SK-N-SH treated with all-trans-retinoic acid at 6 μM for 48 hours (cell line): ENCODE data around the gene ROBO1.

Experiments used
- ARNTL ChIP-seq: fragments of 450-650 bp; formaldehyde crosslinking; IDR thresholded peaks from 2 replicates; pipeline ENCODE4 v1.5.0; 2020; ENCODE audit warnings: low read depth, mild to moderate bottlenecking, moderate library complexity, borderline replicate concordance
- BACH2 ChIP-seq: fragments of 250-450 bp; sonication (Bioruptor Pico); IDR thresholded peaks from 2 replicates; pipeline ENCODE4 v1.9.0; 2021; ENCODE audit warnings: mild to moderate bottlenecking, borderline replicate concordance
- CREB5 ChIP-seq: fragments of 250-450 bp; sonication (Bioruptor Pico); IDR thresholded peaks from 2 replicates; pipeline ENCODE4 v1.5.1; 2020; ENCODE audit warnings: low read depth, mild to moderate bottlenecking, moderate library complexity
- ESRRG ChIP-seq: fragments of 250-450 bp; sonication (Bioruptor Pico); IDR thresholded peaks from 2 replicates; pipeline ENCODE4 v1.6.1; 2021; ENCODE audit warnings: mild to moderate bottlenecking
- OSR1 ChIP-seq: fragments of 250-450 bp; sonication (Bioruptor Pico); IDR thresholded peaks from 2 replicates; pipeline ENCODE4 v1.8.0; 2022; ENCODE audit warnings: moderate library complexity, mild to moderate bottlenecking, inconsistent platforms
- PATZ1 ChIP-seq: fragments of 250-450 bp; sonication (Bioruptor Pico); IDR thresholded peaks from 2 replicates; pipeline ENCODE4 v1.8.0; 2020; ENCODE audit warnings: mild to moderate bottlenecking, moderate library complexity, borderline replicate concordance
- POU6F1 ChIP-seq: fragments of 250-450 bp; sonication (Bioruptor Pico); IDR thresholded peaks from 2 replicates; pipeline ENCODE4 v1.8.0; 2021; ENCODE audit warnings: low read depth, mild to moderate bottlenecking, moderate library complexity, borderline replicate concordance
- RARB ChIP-seq: fragments of 250-450 bp; sonication (Bioruptor Pico); IDR thresholded peaks from 2 replicates; pipeline ENCODE4 v1.8.0; 2021; ENCODE audit warnings: mild to moderate bottlenecking, moderate library complexity
- TCF4 ChIP-seq: fragments of 250-450 bp; sonication (Bioruptor Pico); IDR thresholded peaks from 2 replicates; pipeline ENCODE4 v1.8.0; 2021; ENCODE audit warnings: mild to moderate bottlenecking, moderate library complexity, borderline replicate concordance
- ZFP3 ChIP-seq: fragments of 250-450 bp; sonication (Bioruptor Pico); IDR thresholded peaks from 2 replicates; pipeline ENCODE4 v1.5.0; 2020; ENCODE audit warnings: mild to moderate bottlenecking, moderate library complexity
- ZNF565 ChIP-seq: fragments of 450-650 bp; formaldehyde crosslinking; conservative IDR thresholded peaks from 2 replicates; pipeline ENCODE4 v1.5.0; 2020; ENCODE audit warnings: low read depth, mild to moderate bottlenecking, moderate library complexity

- TF ChIP-seq RARB (no peak), CREB5 (CRISPR knock-in tag) (no peak), ZFP3 (CRISPR knock-in tag) (no peak), POU6F1 (CRISPR knock-in tag) (no peak), ESRRG (CRISPR knock-in tag) (no peak), PATZ1 (CRISPR knock-in tag) (no peak), BACH2 (CRISPR knock-in tag) (no peak), ZNF565 (CRISPR knock-in tag) (no peak), TCF4 (CRISPR knock-in tag) (no peak), OSR1 (no peak), ARNTL (CRISPR knock-in tag) (no peak)
Observed at GRCh38 chr3:78701537-78701936, 1066.3 kb downstream of the ROBO1 start.
